K562 (cell line): ENCODE measurements around the gene PGBD1. TPM values are rescaled to one million over a fixed set of nuclear protein-coding genes. Genes with fewer than 3 reads are reported as not detected.

ENCODE experiments used
- C11orf30 ChIP-seq: fragments of 450-650 bp; IDR thresholded peaks from 2 replicates; pipeline ENCODE4 v1.6.1; 2016; ENCODE audit warnings: low read depth, mild to moderate bottlenecking
- ESRRA ChIP-seq: fragments of 450-650 bp; IDR thresholded peaks from 2 replicates; pipeline ENCODE4 v1.6.1; 2014; ENCODE audit warnings: low read depth, mild to moderate bottlenecking, moderate library complexity, borderline replicate concordance
- GATAD2A ChIP-seq: fragments of 450-650 bp; IDR thresholded peaks from 2 replicates; pipeline ENCODE4 v1.6.1; 2017
- GTF2E2 ChIP-seq: fragments of 200-800 bp; sonication (Bioruptor generic); IDR thresholded peaks from 2 replicates; pipeline ENCODE4 v1.6.1; 2016; ENCODE audit warnings: missing genetic modification characterization, missing compliant biosample characterization
- JUNB ChIP-seq: fragments of 450-650 bp; formaldehyde crosslinking; conservative IDR thresholded peaks from 2 replicates; pipeline ENCODE4 v1.4.0; 2020; ENCODE audit warnings: mild to moderate bottlenecking
- JUND ChIP-seq, 2 experiments: IDR thresholded peaks; 2 replicates in 1 of 2; 3 replicates in 1 of 2; pipeline ENCODE4 v1.6.1; 2011; ENCODE audit warnings: borderline replicate concordance in 2 of 2, low read depth in 2 of 2, low read length in 2 of 2, improper control_type of control experiment in 1 of 2, missing biosample characterization in 1 of 2, missing genetic modification characterization in 1 of 2, missing genetic modification reagents in 1 of 2
- KLF6 ChIP-seq: fragments of 250-450 bp; sonication (Bioruptor Pico); IDR thresholded peaks from 2 replicates; pipeline ENCODE4 v1.4.0; 2020; ENCODE audit warnings: mild to moderate bottlenecking, moderate library complexity, borderline replicate concordance
- LEF1 ChIP-seq: fragments of 450-650 bp; IDR thresholded peaks from 2 replicates; pipeline ENCODE4 v1.6.1; 2016; ENCODE audit warnings: mild to moderate bottlenecking
- PHF20 ChIP-seq: fragments of 450-650 bp; IDR thresholded peaks from 2 replicates; pipeline ENCODE4 v1.6.1; 2018; ENCODE audit not compliant: partially characterized antibody
- PHF21A ChIP-seq: fragments of 450-650 bp; IDR thresholded peaks from 2 replicates; pipeline ENCODE4 v1.6.1; 2017; ENCODE audit warnings: low read depth, borderline replicate concordance
- POLR2A ChIP-seq: fragments of 450-650 bp; conservative IDR thresholded peaks from 2 replicates; pipeline ENCODE4 v1.6.1; 2016
- SMAD3 ChIP-seq: fragments of 450-650 bp; formaldehyde crosslinking; conservative IDR thresholded peaks from 2 replicates; pipeline ENCODE4 v1.4.0; 2020; ENCODE audit warnings: mild to moderate bottlenecking
- TAF15 ChIP-seq: fragments of 200-400 bp; formaldehyde crosslinking; IDR thresholded peaks from 2 replicates; pipeline ENCODE4 v1.6.1; 2017; ENCODE audit warnings: mild to moderate bottlenecking, low read depth, low read length, moderate library complexity
- TARDBP ChIP-seq: fragments of 450-650 bp; IDR thresholded peaks from 2 replicates; pipeline ENCODE4 v1.6.1; 2016
- ZNF444 ChIP-seq: fragments of 250-450 bp; sonication (Bioruptor Pico); IDR thresholded peaks from 2 replicates; pipeline ENCODE4 v1.4.0; 2020; ENCODE audit warnings: mild to moderate bottlenecking, moderate library complexity
- polyA plus RNA-seq, 8 experiments: library from polyadenylated mRNA; depleted of rRNA in 4 of 8; stranded (reverse) in 5 of 8; unstranded in 3 of 8; fragments of >200 nt; fragmentation: Nextera tagmentation in 2 of 8; fragmentation: Illumina TruSeq in 1 of 8; extraction: Ambion mirVana in 2 of 8; extraction: Trizol in 1 of 8; gene quantifications; 2 replicates each; pipeline versions ENCODE4 v1.2.1 to v1.2.3, GENCODE V29; 2011 to 2014; ENCODE audit warnings: inconsistent platforms in 1 of 8, missing spikeins in 1 of 8
- total RNA-seq, 7 experiments: library from RNA; depleted of rRNA in 6 of 7; stranded (reverse); fragments of >200 nt in 6 of 7; fragmentation: Illumina TruSeq in 2 of 7; extraction: Trizol in 2 of 7; gene quantifications; 2 replicates each; pipeline versions ENCODE4 v1.2.1 to v1.2.3, GENCODE V29; 2011 to 2021; ENCODE audit warnings: low replicate concordance in 1 of 7
- TF ChIP-seq, protein P1 (sequence below): fragments of 450-650 bp; IDR thresholded peaks from 2 replicates; pipeline ENCODE4 v1.6.1; 2018; ENCODE audit not compliant: partially characterized antibody
- TF ChIP-seq, protein P2 (sequence below): fragments of 450-650 bp; formaldehyde crosslinking; IDR thresholded peaks from 2 replicates; pipeline ENCODE4 v1.4.0; 2020; ENCODE audit warnings: mild to moderate bottlenecking, moderate library complexity
- TF ChIP-seq, protein P3 (sequence below): fragments of 450-650 bp; formaldehyde crosslinking; IDR thresholded peaks from 2 replicates; pipeline ENCODE4 v1.4.0; 2020; ENCODE audit warnings: mild to moderate bottlenecking, moderate library complexity
- TF ChIP-seq, protein P4 (sequence below): sonication (generic); formaldehyde crosslinking; IDR thresholded peaks from 2 replicates; pipeline ENCODE4 v1.8.1; 2023; ENCODE audit warnings: mild to moderate bottlenecking, missing genetic modification reagents, moderate library complexity

Gene PGBD1
- total and polyA plus RNA-seq, 9 of the 15 experiments (the other 6 are each of a cell fraction or from before 2014, with no cell fraction given) = 3.3 to 9.0 (median 7.3) TPM

DNA sequence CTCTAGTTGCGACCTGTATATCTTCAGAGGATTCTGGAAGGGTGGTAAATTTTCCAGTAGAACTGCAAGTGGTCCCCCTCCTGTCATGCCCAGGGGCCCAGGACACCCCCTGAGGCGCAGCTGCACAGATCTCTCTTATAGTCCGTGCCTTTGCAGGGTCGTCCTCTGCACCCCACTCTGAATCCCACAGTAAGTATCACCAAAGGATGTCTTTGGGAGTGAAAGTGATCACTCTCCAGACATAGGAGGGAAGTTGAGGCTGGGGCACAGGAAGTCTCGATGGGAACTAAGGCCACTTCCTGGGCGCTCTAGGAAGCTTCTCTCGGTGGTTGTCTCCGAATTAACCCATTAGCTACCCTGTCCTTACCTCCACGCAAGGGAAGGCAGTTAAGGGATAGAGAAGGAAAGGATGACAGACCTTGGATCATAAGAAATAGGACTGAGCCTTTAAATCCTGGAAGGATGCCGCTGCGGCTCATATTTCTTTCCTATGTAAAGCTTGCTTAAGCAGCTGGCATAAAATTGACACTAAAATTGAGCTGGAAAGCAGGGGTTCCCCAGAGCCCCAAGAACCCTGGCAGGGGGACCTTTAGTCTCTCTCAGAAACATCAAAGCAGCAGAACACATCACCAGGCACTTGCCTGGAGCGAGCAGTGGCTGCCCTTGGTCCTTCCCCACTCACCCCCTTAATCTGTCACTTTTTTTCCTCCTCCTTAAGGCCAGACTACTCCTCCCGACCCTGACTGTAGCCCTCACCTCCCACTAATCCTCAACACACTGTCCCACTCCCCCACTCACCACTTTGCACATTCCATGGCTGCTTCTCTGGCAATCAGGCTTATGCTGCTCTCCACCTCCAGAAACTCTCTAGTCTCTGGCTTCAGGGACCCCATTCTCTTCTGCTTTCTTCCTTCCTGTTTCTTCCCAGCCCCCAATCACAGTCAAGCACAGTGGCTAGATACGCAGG is 29.1 kb upstream of the PGBD1 start, which contains the start of gene ZKSCAN4 (continued):
- TF ChIP-seq, protein P1, sequence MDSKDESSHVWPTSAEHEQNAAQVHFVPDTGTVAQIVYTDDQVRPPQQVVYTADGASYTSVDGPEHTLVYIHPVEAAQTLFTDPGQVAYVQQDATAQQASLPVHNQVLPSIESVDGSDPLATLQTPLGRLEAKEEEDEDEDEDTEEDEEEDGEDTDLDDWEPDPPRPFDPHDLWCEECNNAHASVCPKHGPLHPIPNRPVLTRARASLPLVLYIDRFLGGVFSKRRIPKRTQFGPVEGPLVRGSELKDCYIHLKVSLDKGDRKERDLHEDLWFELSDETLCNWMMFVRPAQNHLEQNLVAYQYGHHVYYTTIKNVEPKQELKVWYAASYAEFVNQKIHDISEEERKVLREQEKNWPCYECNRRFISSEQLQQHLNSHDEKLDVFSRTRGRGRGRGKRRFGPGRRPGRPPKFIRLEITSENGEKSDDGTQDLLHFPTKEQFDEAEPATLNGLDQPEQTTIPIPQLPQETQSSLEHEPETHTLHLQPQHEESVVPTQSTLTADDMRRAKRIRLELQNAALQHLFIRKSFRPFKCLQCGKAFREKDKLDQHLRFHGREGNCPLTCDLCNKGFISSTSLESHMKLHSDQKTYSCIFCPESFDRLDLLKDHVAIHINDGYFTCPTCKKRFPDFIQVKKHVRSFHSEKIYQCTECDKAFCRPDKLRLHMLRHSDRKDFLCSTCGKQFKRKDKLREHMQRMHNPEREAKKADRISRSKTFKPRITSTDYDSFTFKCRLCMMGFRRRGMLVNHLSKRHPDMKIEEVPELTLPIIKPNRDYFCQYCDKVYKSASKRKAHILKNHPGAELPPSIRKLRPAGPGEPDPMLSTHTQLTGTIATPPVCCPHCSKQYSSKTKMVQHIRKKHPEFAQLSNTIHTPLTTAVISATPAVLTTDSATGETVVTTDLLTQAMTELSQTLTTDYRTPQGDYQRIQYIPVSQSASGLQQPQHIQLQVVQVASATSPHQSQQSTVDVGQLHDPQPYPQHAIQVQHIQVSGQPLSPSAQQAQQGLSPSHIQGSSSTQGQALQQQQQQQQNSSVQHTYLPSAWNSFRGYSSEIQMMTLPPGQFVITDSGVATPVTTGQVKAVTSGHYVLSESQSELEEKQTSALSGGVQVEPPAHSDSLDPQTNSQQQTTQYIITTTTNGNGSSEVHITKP = peak; percentile 70
- TF ChIP-seq, protein P2, sequence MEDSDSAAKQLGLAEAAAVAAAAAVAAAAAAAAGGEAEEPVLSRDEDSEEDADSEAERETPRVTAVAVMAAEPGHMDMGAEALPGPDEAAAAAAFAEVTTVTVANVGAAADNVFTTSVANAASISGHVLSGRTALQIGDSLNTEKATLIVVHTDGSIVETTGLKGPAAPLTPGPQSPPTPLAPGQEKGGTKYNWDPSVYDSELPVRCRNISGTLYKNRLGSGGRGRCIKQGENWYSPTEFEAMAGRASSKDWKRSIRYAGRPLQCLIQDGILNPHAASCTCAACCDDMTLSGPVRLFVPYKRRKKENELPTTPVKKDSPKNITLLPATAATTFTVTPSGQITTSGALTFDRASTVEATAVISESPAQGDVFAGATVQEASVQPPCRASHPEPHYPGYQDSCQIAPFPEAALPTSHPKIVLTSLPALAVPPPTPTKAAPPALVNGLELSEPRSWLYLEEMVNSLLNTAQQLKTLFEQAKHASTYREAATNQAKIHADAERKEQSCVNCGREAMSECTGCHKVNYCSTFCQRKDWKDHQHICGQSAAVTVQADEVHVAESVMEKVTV = peak; percentile 31; the same call in 1 of the 2 replicates
- TF ChIP-seq LEF1 = peak; percentile 55; the same call in 1 of the 2 replicates
- TF ChIP-seq JUND (IDR thresholded peaks at IDR 0.05; ENCODE audit: borderline replicate concordance, low read depth, low read length) = peak; percentile 73
- TF ChIP-seq JUND (tag; IDR thresholded peaks at IDR 0.05; ENCODE audit: borderline replicate concordance, low read depth, low read length) = peak; percentile 43; the same call in 1 of the 3 replicates
- peak; percentile 83 for TF ChIP-seq TARDBP
- peak; percentile 99 for TF ChIP-seq PHF20
- TF ChIP-seq ZNF444 (CRISPR knock-in tag) = 0 out of 2 replicates have a peak, but pooled peaks have one; percentile 25
- no peak for TF ChIP-seq JUNB
- TF ChIP-seq C11orf30 = peak; percentile 94
- TF ChIP-seq, protein P3, sequence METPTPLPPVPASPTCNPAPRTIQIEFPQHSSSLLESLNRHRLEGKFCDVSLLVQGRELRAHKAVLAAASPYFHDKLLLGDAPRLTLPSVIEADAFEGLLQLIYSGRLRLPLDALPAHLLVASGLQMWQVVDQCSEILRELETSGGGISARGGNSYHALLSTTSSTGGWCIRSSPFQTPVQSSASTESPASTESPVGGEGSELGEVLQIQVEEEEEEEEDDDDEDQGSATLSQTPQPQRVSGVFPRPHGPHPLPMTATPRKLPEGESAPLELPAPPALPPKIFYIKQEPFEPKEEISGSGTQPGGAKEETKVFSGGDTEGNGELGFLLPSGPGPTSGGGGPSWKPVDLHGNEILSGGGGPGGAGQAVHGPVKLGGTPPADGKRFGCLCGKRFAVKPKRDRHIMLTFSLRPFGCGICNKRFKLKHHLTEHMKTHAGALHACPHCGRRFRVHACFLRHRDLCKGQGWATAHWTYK (CRISPR knock-in tag) = peak; percentile 67; the same call in 1 of the 2 replicates
- TF ChIP-seq, protein P4, sequence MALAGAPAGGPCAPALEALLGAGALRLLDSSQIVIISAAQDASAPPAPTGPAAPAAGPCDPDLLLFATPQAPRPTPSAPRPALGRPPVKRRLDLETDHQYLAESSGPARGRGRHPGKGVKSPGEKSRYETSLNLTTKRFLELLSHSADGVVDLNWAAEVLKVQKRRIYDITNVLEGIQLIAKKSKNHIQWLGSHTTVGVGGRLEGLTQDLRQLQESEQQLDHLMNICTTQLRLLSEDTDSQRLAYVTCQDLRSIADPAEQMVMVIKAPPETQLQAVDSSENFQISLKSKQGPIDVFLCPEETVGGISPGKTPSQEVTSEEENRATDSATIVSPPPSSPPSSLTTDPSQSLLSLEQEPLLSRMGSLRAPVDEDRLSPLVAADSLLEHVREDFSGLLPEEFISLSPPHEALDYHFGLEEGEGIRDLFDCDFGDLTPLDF = no peak
- TF ChIP-seq POLR2A = peak; percentile 75
- TF ChIP-seq SMAD3 (CRISPR knock-in tag) = peak; percentile 60; the same call in 1 of the 2 replicates
- TF ChIP-seq KLF6 (CRISPR knock-in tag) = peak; percentile 66; the same call in 1 of the 2 replicates
- peak; percentile 62; the same call in 1 of the 2 replicates for TF ChIP-seq GATAD2A
- TF ChIP-seq TAF15 = no peak
- TF ChIP-seq GTF2E2 (tag) = peak; percentile 36; the same call in 1 of the 2 replicates
- peak; percentile 11; the same call in 1 of the 2 replicates for TF ChIP-seq PHF21A
- TF ChIP-seq ESRRA = peak; percentile 68
